Neural progenitor cell (in vitro differentiated cells): Measurements from ENCODE around the gene DDX24.

Experiments used
- EZH2 ChIP-seq: fragments of 200-600 bp; sonication (generic); IDR thresholded peaks from 2 replicates; pipeline ENCODE4 v1.6.1; 2017; ENCODE audit warnings: antibody characterized with exemption, mild to moderate bottlenecking, moderate library complexity
- TF ChIP-seq, protein P1 (sequence below): fragments of 200-600 bp; sonication (generic); IDR thresholded peaks from 2 replicates; pipeline ENCODE4 v1.5.1; 2017; ENCODE audit warnings: antibody characterized with exemption, mild to moderate bottlenecking

DNA sequence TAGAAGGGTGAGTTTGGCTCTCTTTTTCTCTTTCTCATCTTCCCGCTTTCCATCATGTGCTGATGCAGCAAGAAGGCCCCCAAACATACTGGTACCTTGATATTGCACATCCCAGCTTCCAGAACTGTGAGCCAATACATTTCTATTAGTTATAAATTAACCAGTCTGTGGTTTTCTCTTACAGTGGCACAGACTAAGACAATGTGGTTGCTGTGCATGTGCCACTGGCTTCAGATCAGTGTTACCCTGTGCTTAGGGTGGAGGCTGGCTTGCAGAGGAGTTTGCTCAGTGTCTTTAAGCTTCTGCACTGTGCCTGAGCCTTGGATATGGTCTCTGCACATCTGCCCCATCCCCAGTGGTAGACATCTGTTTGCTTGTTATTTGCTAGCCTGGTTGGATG lies 42.9 kb upstream of the DDX24 start:
- TF ChIP-seq, protein P1, sequence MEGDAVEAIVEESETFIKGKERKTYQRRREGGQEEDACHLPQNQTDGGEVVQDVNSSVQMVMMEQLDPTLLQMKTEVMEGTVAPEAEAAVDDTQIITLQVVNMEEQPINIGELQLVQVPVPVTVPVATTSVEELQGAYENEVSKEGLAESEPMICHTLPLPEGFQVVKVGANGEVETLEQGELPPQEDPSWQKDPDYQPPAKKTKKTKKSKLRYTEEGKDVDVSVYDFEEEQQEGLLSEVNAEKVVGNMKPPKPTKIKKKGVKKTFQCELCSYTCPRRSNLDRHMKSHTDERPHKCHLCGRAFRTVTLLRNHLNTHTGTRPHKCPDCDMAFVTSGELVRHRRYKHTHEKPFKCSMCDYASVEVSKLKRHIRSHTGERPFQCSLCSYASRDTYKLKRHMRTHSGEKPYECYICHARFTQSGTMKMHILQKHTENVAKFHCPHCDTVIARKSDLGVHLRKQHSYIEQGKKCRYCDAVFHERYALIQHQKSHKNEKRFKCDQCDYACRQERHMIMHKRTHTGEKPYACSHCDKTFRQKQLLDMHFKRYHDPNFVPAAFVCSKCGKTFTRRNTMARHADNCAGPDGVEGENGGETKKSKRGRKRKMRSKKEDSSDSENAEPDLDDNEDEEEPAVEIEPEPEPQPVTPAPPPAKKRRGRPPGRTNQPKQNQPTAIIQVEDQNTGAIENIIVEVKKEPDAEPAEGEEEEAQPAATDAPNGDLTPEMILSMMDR: no peak
- TF ChIP-seq EZH2: no peak
